VCaP (cell line): ENCODE measurements around the gene TRPC4.

Experiments used
- H3K27ac ChIP-seq: fragments of 450-650 bp; 2 replicates; pipeline ENCODE4 v1.5.1; 2017
- TF ChIP-seq, protein P1 (sequence below): fragments of 450-650 bp; conservative IDR thresholded peaks from 2 replicates; pipeline ENCODE4 v1.5.1; 2017; ENCODE audit warnings: mild to moderate bottlenecking, moderate library complexity

The TRPC4 gene

DNA sequence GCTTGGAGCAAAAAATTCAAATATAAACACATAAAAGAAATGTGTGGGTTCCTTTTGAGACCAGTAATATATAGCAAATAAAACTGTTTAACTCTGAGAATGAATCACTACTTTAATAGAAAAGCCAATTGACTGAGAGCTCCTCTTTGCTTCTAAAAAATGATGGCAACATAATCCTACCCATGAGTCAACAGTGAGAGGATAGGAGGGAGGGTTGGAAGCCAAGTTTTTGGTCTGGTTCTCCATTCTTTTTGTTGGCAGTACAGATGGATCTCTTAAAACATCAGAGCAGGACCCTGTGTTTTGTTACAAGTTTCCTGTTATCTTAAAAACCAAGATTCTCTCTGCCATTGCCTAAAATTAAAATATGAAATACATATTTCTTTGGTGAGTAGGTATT is 221.0 kb downstream of the TRPC4 start:
- TF ChIP-seq, protein P1, sequence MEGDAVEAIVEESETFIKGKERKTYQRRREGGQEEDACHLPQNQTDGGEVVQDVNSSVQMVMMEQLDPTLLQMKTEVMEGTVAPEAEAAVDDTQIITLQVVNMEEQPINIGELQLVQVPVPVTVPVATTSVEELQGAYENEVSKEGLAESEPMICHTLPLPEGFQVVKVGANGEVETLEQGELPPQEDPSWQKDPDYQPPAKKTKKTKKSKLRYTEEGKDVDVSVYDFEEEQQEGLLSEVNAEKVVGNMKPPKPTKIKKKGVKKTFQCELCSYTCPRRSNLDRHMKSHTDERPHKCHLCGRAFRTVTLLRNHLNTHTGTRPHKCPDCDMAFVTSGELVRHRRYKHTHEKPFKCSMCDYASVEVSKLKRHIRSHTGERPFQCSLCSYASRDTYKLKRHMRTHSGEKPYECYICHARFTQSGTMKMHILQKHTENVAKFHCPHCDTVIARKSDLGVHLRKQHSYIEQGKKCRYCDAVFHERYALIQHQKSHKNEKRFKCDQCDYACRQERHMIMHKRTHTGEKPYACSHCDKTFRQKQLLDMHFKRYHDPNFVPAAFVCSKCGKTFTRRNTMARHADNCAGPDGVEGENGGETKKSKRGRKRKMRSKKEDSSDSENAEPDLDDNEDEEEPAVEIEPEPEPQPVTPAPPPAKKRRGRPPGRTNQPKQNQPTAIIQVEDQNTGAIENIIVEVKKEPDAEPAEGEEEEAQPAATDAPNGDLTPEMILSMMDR: no peak
- H3K27ac ChIP-seq: peak overlapping the region; percentile 79

DNA sequence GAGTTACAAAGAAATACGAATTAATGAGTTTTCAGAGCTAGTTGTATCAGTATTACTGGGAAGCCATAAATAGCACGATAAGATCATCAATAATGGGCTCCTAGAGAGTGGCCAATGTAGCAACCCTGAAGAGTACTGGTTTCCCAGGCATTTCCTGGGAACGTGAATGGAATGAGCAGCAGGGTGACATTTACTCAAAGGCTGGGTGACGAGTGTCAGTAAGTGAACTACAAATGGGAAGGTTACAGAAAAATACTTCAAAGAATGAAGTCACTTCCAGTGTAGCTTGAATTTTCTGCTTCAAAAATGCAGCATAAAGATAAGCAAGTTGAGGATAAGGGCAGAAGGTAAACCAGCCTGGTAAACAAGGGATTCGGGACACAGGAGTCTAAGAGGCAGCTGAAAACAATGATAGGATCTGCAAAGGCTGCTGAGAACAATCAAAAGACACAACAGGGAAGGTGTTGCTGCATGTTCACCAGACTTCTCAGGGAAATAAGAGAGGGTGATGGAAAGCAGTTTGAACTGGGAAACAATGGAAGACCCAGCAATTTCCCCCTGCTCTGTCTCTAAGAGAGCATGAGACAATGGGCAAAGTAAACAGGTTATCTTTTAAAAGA is 222.4 kb downstream of the TRPC4 start:
- H3K27ac ChIP-seq: peak overlapping the region; percentile 79
- TF ChIP-seq, protein P1: no peak

DNA sequence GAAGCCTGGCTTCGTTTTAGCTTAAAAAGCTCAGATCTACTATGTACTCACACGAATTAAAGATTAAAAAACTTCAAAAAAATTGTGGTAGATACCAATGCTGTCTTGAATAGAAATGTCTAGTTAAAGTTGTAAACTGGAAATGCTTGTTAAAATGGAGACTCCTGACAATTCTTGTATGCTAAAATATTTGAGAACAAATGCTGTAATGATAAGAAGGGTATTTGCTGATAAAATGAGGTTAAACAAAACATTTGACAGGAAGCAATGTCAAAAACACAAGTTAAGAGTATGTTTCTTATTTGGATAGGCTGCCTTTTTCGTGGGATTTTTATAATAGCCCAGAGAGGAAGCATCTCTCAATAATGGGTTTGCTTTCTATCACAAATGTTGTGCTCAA is 223.0 kb downstream of the TRPC4 start:
- H3K27ac ChIP-seq: peak overlapping the region; percentile 79
- TF ChIP-seq, protein P1: no peak

DNA sequence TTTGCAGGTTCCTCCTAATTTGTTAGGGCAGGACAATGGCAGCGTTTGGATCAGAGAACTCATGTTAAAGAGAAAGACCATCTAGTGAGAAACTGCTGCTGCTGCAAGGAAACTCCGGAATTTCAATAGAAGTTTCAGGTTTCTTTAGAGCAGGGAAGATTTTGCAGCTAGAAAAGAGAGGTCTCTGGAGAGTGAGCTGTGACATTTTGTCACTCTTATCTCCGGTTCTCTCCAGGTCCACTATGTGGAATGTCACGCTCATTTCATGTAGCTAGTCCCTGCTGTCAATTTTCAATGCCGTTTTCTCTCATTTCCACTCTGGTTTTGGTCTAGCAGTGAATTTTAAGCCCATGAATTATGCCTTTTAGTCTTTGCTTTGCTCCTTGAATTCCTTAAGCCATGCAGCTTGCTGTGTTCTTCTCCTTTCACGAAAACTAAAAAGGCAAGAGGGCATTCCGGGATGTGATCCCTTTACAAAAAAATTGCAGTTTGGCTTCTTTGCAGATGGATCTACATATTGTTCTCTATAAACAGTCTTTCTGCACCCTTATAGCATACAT is 224.3 kb downstream of the TRPC4 start:
- no peak overlapping the region for H3K27ac ChIP-seq
- TF ChIP-seq, protein P1: no peak

DNA sequence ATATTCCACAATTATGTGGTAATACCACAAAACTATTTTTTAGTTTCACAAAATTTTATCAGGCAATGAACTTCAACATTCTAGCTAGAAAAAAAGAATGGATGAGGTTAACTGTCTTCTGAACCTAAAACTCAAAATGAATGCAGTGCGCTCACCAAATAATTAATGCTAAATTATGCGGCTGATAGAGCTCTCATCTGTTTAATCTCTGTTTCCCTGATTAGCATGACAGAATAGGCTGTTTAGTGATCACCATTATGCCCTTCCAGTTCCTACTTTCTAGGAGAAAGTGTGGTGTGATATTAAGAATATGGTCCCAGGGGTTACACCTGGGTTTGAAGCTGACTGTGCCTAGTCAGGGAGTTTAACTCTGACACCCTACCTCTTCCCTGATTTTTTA is 228.2 kb downstream of the TRPC4 start:
- H3K27ac ChIP-seq: no peak overlapping the region
- TF ChIP-seq, protein P1: no peak

DNA sequence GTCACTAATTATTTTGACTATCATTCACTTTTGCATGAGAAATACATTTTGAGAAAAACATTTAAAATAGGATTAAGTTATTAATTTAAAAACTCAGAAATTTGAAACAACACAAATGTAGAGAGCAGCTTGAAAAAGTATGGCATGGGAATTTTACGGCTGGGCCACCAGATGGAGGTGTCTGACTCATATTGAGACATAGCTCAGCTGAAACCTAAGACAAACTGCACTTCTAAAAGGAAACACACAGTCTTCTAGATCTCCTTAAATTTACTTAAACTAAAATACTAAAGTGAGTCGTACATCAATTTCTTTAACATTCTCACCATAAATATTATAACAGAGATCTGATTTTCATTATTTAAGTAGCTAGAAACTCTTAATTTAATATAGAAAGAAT is 229.1 kb downstream of the TRPC4 start:
- TF ChIP-seq, protein P1: peak; percentile 83
- H3K27ac ChIP-seq: no peak overlapping the region

DNA sequence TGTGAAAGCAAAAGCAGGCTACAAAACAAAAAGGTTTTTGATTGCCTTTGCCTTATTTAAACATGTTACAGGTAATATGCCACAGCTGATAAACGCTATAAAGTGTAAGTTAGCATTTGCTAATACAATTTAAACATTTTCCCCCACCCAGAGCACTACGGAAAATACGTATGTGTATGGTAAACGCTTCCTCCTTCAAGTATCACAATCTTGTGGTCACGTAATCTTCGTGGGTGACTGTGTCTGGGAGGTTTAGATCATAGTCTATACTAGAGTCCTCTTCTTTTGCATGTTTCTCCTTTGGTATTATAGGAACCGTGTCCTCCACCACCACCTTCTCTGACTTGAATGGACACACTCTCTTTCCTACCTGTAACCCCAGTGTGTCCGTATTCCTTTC is 232.9 kb downstream of the TRPC4 start:
- TF ChIP-seq, protein P1: no peak
- no peak overlapping the region for H3K27ac ChIP-seq
